ENCODE data around the gene SERHL2. TPM values are rescaled to one million over a fixed set of nuclear protein-coding genes. Genes with fewer than 3 reads are reported as not detected.
"Not testable (repeated sequence)": the region's sequence is repeated elsewhere in the genome, so short reads cannot be mapped to it uniquely, and the experiment has no call there.

The SERHL2 gene
- total RNA-seq, 2 experiments from 2014 or later = 1.1 to 1.4 TPM

DNA sequence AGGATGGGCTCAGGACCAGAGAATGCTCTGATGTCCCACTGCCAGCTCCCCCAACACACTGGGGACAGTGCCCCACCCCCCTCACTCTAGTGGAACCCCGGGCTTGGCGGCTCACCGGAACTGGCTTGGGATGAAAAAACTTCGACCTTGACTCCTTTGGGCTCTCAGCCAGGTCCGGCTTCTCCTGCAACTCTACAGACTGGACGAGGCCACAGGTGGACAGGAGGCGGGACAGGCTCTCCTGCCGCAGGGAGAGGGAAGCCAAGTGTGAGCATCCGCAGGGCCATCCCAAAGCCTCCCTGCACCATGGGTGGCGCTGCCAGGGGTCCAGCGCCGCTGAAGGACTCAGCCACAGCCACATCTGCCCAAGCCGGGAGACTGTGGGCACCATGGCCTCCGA is 37.9 kb upstream of the SERHL2 start:
- POLR2A ChIA-PET = no interaction called here
- no peaks in the 10 kb centered on the region for H3K9me3 Mint-ChIP-seq

DNA sequence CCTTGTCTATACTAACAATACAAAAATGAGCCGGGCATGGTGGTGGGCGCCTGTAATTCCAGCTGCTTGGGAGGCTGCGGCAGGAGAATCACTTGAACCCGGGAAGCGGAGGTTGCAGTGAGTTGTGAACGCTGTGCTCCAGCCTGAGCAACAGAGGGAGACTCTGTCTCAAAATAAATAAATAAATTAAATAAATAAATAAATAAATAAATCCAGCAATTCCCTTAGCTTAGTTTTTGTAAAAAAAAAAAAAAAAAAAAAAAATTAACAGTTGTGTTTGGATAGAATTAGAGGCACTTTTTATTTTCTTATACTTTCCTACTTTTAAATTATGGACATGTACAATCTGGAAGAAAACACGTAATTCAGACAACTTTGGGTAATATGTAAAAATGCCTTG is 36.7 kb upstream of the SERHL2 start:
- DNase-seq; H3K27me3 Mint-ChIP-seq; ATAC-seq; CTCF ChIA-PET; intact Hi-C loops (cut with micrococcal nuclease); H3K27ac Mint-ChIP-seq; H3K9me3 Mint-ChIP-seq; H3K4me3 Mint-ChIP-seq: not testable (repeated sequence)
- POLR2A ChIA-PET = interaction anchor here (0.6 to 1.5 kb wide), 2 partner anchors 16 to 683 kb away, joined by 3 read pairs; no protein-coding TSS in a partner anchor
- Mint-ChIP-seq H3K36me3 (ENCODE audit: low read depth) (peaks cover 23% of the 10 kb centered on the region), H3K4me1 (ENCODE audit: low read depth) (peaks cover 13% of the 10 kb centered on the region)

More for the DNA sequence above, 37.9 kb upstream of the SERHL2 start:
- TF ChIP-seq CTCF (IDR thresholded peaks at IDR 0.05) = no peak
- Mint-ChIP-seq H3K27me3 (no peaks in the 10 kb centered on the region), H3K27ac (no peak overlapping the region), H3K4me1 (ENCODE audit: low read depth) (peaks cover 10% of the 10 kb centered on the region), H3K36me3 (ENCODE audit: low read depth) (peaks cover 26% of the 10 kb centered on the region), H3K4me3 (no peak overlapping the region)
- intact Hi-C loops (cut with micrococcal nuclease) = no loop called here
- DNase-seq (no peak), ATAC-seq (no peak)
- CTCF ChIA-PET = no interaction called here

DNA sequence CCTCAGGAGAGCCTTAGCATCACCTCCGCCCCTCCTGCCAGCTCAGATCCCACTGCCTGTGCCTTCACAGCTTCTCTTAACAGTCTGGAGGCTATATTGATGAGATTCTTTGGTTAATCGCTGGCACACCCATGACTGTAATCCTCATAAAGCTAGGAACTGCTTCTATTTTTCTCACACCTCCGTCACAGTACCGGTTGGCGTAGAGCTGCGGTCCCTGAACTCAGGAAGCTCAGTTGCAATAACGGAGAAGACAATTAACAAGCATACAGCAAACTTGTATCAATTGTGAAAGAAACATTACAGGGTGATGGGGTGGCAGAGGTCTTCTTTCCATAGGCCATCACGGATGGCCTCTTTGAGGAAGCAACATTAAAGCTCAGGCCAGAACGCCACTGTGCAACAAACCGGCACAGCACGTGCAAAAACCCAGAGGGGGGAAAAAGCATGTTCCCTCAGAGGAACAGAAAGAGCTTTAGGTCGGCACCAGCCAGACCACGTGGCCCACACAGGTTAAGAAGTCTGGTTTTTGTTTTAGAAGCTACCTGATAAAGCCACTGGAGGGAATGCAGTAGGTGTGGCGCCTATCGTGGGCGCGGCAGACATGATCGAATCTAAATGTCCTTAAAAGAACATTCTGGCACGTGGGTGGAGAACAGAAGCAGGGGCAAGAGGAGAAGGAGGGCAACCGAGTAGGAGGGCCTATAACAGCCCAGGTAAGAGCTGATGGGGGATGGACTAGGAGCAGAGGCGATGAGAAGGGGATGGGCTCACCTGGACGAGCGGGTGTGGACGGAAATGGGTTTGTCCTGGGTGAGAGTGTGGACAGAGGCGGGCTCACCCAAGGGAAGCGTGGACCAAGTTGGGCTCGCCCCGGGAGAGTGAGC is 34.9 kb upstream of the SERHL2 start:
- Mint-ChIP-seq H3K36me3 (ENCODE audit: low read depth) (peaks cover 21% of the 10 kb centered on the region), H3K4me3 (peak overlapping the region; percentile 95), H3K4me1 (ENCODE audit: low read depth) (peaks cover 13% of the 10 kb centered on the region), H3K27ac (peak overlapping the region; percentile 97)
- H3K9me3 Mint-ChIP-seq; DNase-seq; POLR2A ChIA-PET; intact Hi-C loops (cut with micrococcal nuclease); H3K27me3 Mint-ChIP-seq; CTCF ChIA-PET: not testable (repeated sequence)
- ATAC-seq = peak; percentile 29

DNA sequence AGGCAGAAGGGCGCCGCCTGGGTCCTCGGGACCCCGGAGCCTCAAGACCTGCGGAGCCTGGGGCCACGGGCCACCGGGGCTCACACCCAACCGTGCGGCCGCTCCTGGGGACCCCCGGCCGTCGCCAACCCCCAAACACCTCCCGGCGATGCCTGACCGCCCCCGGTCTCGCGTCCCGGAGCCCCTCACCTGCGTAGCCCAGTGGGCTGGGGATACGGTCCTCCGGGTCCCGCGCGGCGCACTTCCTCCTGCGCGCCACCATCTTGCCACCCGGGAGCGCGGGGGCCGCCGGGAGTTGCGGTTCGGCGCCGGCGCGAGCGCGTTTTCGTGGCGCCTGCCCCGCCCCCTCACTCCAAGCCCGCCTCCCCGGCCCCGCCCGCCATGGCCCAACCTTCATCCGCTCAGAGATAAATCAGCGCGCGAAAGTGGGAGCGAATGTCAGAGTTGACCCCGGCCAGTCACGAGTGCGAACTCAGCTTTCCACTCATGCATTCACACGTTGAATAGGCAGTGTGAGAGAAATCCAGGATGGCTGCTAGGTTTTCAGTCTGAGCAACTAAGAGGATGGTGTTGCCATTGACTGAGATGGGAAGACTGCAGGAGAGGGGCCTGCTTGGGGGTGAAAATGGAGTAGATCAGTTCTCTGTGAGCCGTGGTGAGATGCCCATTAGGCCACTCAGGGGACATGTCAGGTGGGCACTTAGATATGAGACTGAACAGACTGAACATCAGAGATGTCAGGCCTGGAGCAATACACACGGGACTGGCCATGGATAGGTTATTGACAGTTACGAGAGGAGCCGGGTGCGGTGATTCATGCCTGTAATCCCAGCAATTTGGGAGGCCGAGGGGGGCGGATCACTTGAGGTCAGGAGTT is 34.0 kb upstream of the SERHL2 start, which contains the start of gene RRP7A:
RRP7A (minus strand) TSS at position 272 of the 877 bp plus-strand sequence; CDS start at position 262, 10 bp downstream.
- no peaks in the 10 kb centered on the region for H3K9me3 Mint-ChIP-seq
- H3K27ac Mint-ChIP-seq = peak within 1 kb of the TSS; percentile 97
- ChIA-PET CTCF (no interaction called here), POLR2A (no interaction called here)
- no peaks in the 10 kb centered on the region for H3K27me3 Mint-ChIP-seq
- TF ChIP-seq CTCF (IDR thresholded peaks at IDR 0.05) = no peak
- ATAC-seq (peak; percentile 92), DNase-seq (peak; percentile 87)
- peaks cover 13% of the 10 kb centered on the region for H3K4me1 Mint-ChIP-seq (ENCODE audit: low read depth)
- peaks cover 21% of the 10 kb centered on the region for H3K36me3 Mint-ChIP-seq (ENCODE audit: low read depth)
- intact Hi-C loops (cut with micrococcal nuclease) = no loop called here
- H3K4me3 Mint-ChIP-seq = peak within 1 kb of the TSS; percentile 95

GRCh38 chr22:42521228-42521546 is 32.6 kb upstream of the SERHL2 start:
- Mint-ChIP-seq H3K4me3 (peak overlapping the region; percentile 6), H3K36me3 (ENCODE audit: low read depth) (peaks cover 15% of the 10 kb centered on the region), H3K27me3 (no peaks in the 10 kb centered on the region), H3K4me1 (ENCODE audit: low read depth) (peaks cover 13% of the 10 kb centered on the region), H3K27ac (no peak overlapping the region), H3K9me3 (no peaks in the 10 kb centered on the region)
- ChIA-PET POLR2A (interaction anchor here (0.6 kb wide), 1 partner anchor 595 kb away, joined by 3 read pairs; the partner anchor contains the start of gene TNFRSF13C), CTCF (no interaction called here)
- intact Hi-C loops (cut with micrococcal nuclease) = no loop called here
- TF ChIP-seq CTCF (IDR thresholded peaks at IDR 0.05) = no peak
- ATAC-seq = no peak
- no peak for DNase-seq
